Loucy (cell line): ENCODE results near the gene IMPG1.

Experiments used
- H2AFZ ChIP-seq: fragments of 200-600 bp; sonication (generic); 2 replicates; pipeline ENCODE4 v1.6.0; 2016; ENCODE audit warnings: antibody characterized with exemption, mild to moderate bottlenecking, low read length, moderate library complexity
- H3F3A ChIP-seq: fragments of 200-600 bp; 2 replicates; pipeline ENCODE4 v1.6.0; 2016; ENCODE audit warnings: antibody characterized with exemption, low read depth, mild to moderate bottlenecking
- H3K27me3 ChIP-seq: fragments of 200-600 bp; sonication (generic); 2 replicates; pipeline ENCODE4 v1.6.1; 2014; ENCODE audit warnings: low read length, mild to moderate bottlenecking; ENCODE audit not compliant: insufficient read depth, poor library complexity, severe bottlenecking
- H3K36me3 ChIP-seq: fragments of 200-600 bp; sonication (generic); 2 replicates; pipeline ENCODE4 v1.6.1; 2016; ENCODE audit warnings: low read length; ENCODE audit not compliant: insufficient read depth
- H3K4me1 ChIP-seq: fragments of 200-600 bp; sonication (generic); 2 replicates; pipeline ENCODE4 v1.5.1; 2014; ENCODE audit warnings: low read length, mild to moderate bottlenecking; ENCODE audit not compliant: insufficient read depth, poor library complexity, severe bottlenecking
- H3K4me2 ChIP-seq: fragments of 200-600 bp; sonication (generic); 2 replicates; pipeline ENCODE4 v1.6.0; 2014; ENCODE audit warnings: antibody characterized with exemption, low read length, low read depth, mild to moderate bottlenecking; ENCODE audit not compliant: poor library complexity, severe bottlenecking
- H3K4me3 ChIP-seq: fragments of 200-600 bp; sonication (generic); 2 replicates; pipeline ENCODE4 v1.5.1; 2014; ENCODE audit warnings: low read length, mild to moderate bottlenecking, mixed read lengths; ENCODE audit not compliant: poor library complexity, severe bottlenecking
- H3K79me2 ChIP-seq: fragments of 200-600 bp; sonication (generic); 2 replicates; pipeline ENCODE4 v1.6.1; 2014; ENCODE audit warnings: low read length; ENCODE audit not compliant: insufficient read depth
- H3K9ac ChIP-seq: fragments of 200-600 bp; sonication (generic); 2 replicates; pipeline ENCODE4 v1.6.0; 2014; ENCODE audit warnings: mild to moderate bottlenecking, low read depth, low read length, moderate library complexity; ENCODE audit not compliant: poor library complexity, severe bottlenecking
- H3K9me2 ChIP-seq: fragments of 200-600 bp; sonication (generic); replicated peaks from 2 replicates; pipeline ENCODE4 v1.6.1; 2016; ENCODE audit warnings: low read depth, low read length, mixed read lengths
- H3K9me3 ChIP-seq: fragments of 200-600 bp; sonication (generic); 2 replicates; pipeline ENCODE4 v1.6.1; 2014; ENCODE audit warnings: mild to moderate bottlenecking, antibody characterized with exemption, low read length, low read depth; ENCODE audit not compliant: insufficient read depth
- H4K20me1 ChIP-seq: fragments of 200-600 bp; sonication (generic); 2 replicates; pipeline ENCODE4 v1.6.0; 2014; ENCODE audit warnings: antibody characterized with exemption, low read length, mild to moderate bottlenecking; ENCODE audit not compliant: insufficient read depth, poor library complexity, severe bottlenecking
- CTCF ChIP-seq: fragments of 200-600 bp; sonication (generic); conservative IDR thresholded peaks from 2 replicates; pipeline ENCODE4 v1.5.1; 2014; ENCODE audit warnings: mild to moderate bottlenecking, antibody characterized with exemption, low read length
- EZH2phosphoT487 ChIP-seq: fragments of 200-600 bp; IDR thresholded peaks from 2 replicates; pipeline ENCODE4 v1.6.1; 2018; ENCODE audit warnings: antibody characterized with exemption, mild to moderate bottlenecking, moderate library complexity, borderline replicate concordance

IMPG1 gene

GRCh38 chr6:75876152-75876551 lies 196.3 kb downstream of the IMPG1 start:
- H3K79me2 ChIP-seq = no peaks in the 10 kb centered on the region
- no peak overlapping the region for H3K4me3 ChIP-seq
- no peaks in the 10 kb centered on the region for H3K36me3 ChIP-seq
- no peak for TF ChIP-seq CTCF
- no peak for TF ChIP-seq EZH2phosphoT487
- no peaks in the 10 kb centered on the region for H3K9me3 ChIP-seq
- H3K9me2 ChIP-seq = no peaks in the 10 kb centered on the region
- no peak overlapping the region for H2AFZ ChIP-seq
- no peak overlapping the region for H3K9ac ChIP-seq
- H3K27me3 ChIP-seq = no peaks in the 10 kb centered on the region
- no peaks in the 10 kb centered on the region for H4K20me1 ChIP-seq
- H3F3A ChIP-seq = no peaks in the 10 kb centered on the region
- no peaks in the 10 kb centered on the region for H3K4me1 ChIP-seq
- no peak overlapping the region for H3K4me2 ChIP-seq

GRCh38 chr6:75874224-75874623 lies 198.2 kb downstream of the IMPG1 start:
- H3K9me3 ChIP-seq = no peaks in the 10 kb centered on the region
- H3K4me3 ChIP-seq = no peak overlapping the region
- no peak overlapping the region for H3K9ac ChIP-seq
- no peaks in the 10 kb centered on the region for H3F3A ChIP-seq
- no peaks in the 10 kb centered on the region for H3K27me3 ChIP-seq
- no peaks in the 10 kb centered on the region for H3K36me3 ChIP-seq
- no peaks in the 10 kb centered on the region for H3K79me2 ChIP-seq
- H3K9me2 ChIP-seq = no peaks in the 10 kb centered on the region
- H4K20me1 ChIP-seq = no peaks in the 10 kb centered on the region
- H3K4me2 ChIP-seq = no peak overlapping the region
- TF ChIP-seq CTCF (no peak), EZH2phosphoT487 (no peak)
- no peaks in the 10 kb centered on the region for H3K4me1 ChIP-seq
- no peak overlapping the region for H2AFZ ChIP-seq
